ENCODE data around the gene FAM124A. TPM values are rescaled to one million over a fixed set of nuclear protein-coding genes. Genes with fewer than 3 reads are reported as not detected.

Gene FAM124A
- polyA plus RNA-seq, 2 of the 4 experiments (the other 2 are of a cell fraction): 1.5 to 1.6 TPM

DNA sequence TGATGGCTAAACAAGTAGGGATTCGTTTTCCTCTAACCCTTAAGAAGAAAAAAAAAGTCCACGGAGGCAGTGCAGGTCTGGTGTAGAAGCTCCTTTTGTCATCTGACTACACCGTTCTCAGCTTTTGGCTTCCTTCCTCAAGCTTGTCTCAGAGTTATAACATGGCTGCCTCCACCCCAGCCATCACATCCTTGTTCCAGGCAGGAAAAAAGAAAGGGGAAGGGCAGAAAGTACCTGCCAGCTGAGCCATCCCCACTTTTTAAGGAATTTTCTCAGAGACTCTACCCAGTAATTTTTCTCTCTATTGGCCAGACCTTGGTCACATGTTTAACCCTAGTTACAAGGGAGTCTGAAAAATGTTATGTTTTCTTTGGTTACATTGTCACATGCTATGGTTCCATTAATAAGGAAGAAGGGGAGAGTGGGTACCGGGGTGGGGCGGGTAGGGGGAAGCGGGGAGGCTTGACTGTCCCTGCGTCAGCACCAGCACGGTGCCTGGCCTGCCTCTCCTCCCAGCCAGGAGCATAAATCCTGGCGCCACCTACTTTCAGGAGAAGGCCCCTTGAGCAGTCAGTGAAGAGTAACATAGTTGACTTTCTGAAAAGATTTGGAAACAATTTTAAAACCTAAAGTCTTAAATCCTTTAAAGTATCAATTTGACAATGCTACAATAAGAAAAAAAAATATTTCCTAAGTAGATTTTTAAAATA, 11.1 kb downstream of the FAM124A start:
- CTCF ChIA-PET: interaction anchor here (0.9 to 1.3 kb wide), 2 partner anchors 9 to 53 kb away, joined by 4 to 5 read pairs; no protein-coding TSS in a partner anchor
- POLR2A ChIA-PET: no interaction called here

DNA sequence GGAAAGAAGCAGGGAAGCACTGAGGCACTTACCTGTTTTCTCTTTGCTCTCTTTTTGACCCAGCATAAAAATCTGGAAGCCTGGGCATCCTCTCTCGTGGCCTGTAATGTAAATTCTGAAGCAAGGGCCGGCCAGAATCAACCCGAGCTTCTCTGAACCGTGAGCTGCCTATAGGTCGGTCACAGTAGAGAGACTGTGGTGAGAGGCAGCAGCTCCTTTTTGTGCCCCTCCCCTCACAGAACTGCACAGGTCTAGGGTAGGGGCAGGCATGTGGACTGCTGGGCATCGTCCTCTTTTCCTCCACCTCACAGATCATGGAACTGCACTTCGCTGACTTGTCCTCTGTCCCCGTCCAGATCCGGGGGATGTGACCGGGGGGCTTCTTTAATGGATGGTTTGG, 12.5 kb downstream of the FAM124A start:
- Histone ChIP-seq H3K4me1 (no peaks in the 10 kb centered on the region), H3K4me3 (no peak overlapping the region), H3K27ac (no peak overlapping the region), H3K4me2 (no peak overlapping the region), H3K9me3 (no peaks in the 10 kb centered on the region)
- FAIRE-seq (no peak), DNase-seq (ENCODE audit: low read depth in 1 of 2, low spot score in 1 of 2) (no peak), ATAC-seq (no peak)
- TF ChIP-seq MAFK (IDR thresholded peaks at IDR 0.05; ENCODE audit: partially characterized antibody): no peak
- TF ChIP-seq EHF (CRISPR knock-in tag; IDR thresholded peaks at IDR 0.05): no peak
- TF ChIP-seq FOSL2 (IDR thresholded peaks at IDR 0.05): no peak
- no peak for TF ChIP-seq FOSL2 (CRISPR knock-in tag; IDR thresholded peaks at IDR 0.05)
- 94% methylated on average over 10 of the region's 10 CpGs for WGBS (ENCODE audit: missing lambda C conversion rate)
- ChIA-PET POLR2A (no interaction called here), CTCF (interaction anchor here (1.3 kb wide), 1 partner anchor 52 kb away, joined by 4 read pairs; no protein-coding TSS in a partner anchor)

More for the DNA sequence above, 11.1 kb downstream of the FAM124A start:
- H3K4me2 ChIP-seq: no peak overlapping the region
- ATAC-seq (no peak), DNase-seq (ENCODE audit: low read depth in 1 of 2, low spot score in 1 of 2) (no peak), FAIRE-seq (no peak)
- TF ChIP-seq HOXB13 (CRISPR knock-in tag; IDR thresholded peaks at IDR 0.05; ENCODE audit: low read depth) (no peak), RFX5 (IDR thresholded peaks at IDR 0.05) (no peak), ATOH8 (CRISPR knock-in tag; IDR thresholded peaks at IDR 0.05; ENCODE audit: low read depth) (no peak), MAFK (IDR thresholded peaks at IDR 0.05; ENCODE audit: partially characterized antibody) (no peak), RCOR1 (IDR thresholded peaks at IDR 0.05; ENCODE audit: low read depth, low read length) (no peak), SREBF2 (IDR thresholded peaks at IDR 0.05) (no peak), ZFP36 (IDR thresholded peaks at IDR 0.05; ENCODE audit: borderline replicate concordance, partially characterized antibody) (no peak), MYC (IDR thresholded peaks at IDR 0.05; ENCODE audit: borderline replicate concordance, low read length) (no peak), HES2 (IDR thresholded peaks at IDR 0.05) (no peak), HOXA7 (CRISPR knock-in tag; IDR thresholded peaks at IDR 0.05) (no peak), SMC3 (IDR thresholded peaks at IDR 0.05) (no peak), KDM1A (IDR thresholded peaks at IDR 0.05; ENCODE audit: low read depth) (no peak), CHD4 (IDR thresholded peaks at IDR 0.05; ENCODE audit: borderline replicate concordance) (no peak), PBX3 (IDR thresholded peaks at IDR 0.05) (no peak), TFCP2L1 (CRISPR knock-in tag; IDR thresholded peaks at IDR 0.05) (no peak), HMGXB4 (CRISPR knock-in tag; IDR thresholded peaks at IDR 0.05; ENCODE audit: borderline replicate concordance) (no peak), CBX2 (IDR thresholded peaks at IDR 0.05; ENCODE audit: borderline replicate concordance, low read depth) (no peak), RNF2 (IDR thresholded peaks at IDR 0.05; ENCODE audit: borderline replicate concordance, low read depth) (no peak)
- TF ChIP-seq, protein P1, sequence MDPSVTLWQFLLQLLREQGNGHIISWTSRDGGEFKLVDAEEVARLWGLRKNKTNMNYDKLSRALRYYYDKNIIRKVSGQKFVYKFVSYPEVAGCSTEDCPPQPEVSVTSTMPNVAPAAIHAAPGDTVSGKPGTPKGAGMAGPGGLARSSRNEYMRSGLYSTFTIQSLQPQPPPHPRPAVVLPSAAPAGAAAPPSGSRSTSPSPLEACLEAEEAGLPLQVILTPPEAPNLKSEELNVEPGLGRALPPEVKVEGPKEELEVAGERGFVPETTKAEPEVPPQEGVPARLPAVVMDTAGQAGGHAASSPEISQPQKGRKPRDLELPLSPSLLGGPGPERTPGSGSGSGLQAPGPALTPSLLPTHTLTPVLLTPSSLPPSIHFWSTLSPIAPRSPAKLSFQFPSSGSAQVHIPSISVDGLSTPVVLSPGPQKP (IDR thresholded peaks at IDR 0.05; ENCODE audit: low read depth, low read length): no peak
- no peak overlapping the region for H3K27ac ChIP-seq
- WGBS (ENCODE audit: missing lambda C conversion rate): 83% methylated on average over 6 of the region's 9 CpGs
- H3K4me3 ChIP-seq: no peak overlapping the region
- H3K4me1 ChIP-seq: no peaks in the 10 kb centered on the region
- H3K9me3 ChIP-seq: no peaks in the 10 kb centered on the region
